GM12872 (cell line): Measurements from ENCODE around the gene CD28.

Experiments
- TF ChIP-seq, protein P1 (sequence below): IDR thresholded peaks from 3 replicates; pipeline ENCODE4 v1.5.1; 2011; ENCODE audit warnings: low read depth, mild to moderate bottlenecking, low read length, moderate library complexity; ENCODE audit not compliant: insufficient read depth

The CD28 gene

DNA sequence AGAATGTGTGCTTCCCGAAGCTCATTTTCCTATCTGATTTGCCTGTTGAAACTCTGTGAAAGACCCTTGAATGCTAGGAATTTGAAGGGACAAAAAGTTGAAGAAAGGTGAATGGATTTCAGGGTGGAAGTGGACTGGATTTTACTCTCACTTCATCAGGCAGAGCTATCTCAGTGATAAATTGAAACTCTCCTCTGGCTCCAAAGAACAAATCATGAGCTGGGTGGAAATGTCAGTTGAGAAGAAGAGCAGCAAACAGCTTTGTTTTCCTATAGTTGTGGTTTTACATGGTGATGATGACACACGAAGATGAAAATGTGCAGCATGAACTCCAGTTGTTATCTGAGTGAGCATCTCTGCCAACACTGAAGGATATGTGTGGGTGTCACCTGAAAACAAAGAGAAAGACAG lies 34.4 kb downstream of the CD28 start:
- TF ChIP-seq, protein P1, sequence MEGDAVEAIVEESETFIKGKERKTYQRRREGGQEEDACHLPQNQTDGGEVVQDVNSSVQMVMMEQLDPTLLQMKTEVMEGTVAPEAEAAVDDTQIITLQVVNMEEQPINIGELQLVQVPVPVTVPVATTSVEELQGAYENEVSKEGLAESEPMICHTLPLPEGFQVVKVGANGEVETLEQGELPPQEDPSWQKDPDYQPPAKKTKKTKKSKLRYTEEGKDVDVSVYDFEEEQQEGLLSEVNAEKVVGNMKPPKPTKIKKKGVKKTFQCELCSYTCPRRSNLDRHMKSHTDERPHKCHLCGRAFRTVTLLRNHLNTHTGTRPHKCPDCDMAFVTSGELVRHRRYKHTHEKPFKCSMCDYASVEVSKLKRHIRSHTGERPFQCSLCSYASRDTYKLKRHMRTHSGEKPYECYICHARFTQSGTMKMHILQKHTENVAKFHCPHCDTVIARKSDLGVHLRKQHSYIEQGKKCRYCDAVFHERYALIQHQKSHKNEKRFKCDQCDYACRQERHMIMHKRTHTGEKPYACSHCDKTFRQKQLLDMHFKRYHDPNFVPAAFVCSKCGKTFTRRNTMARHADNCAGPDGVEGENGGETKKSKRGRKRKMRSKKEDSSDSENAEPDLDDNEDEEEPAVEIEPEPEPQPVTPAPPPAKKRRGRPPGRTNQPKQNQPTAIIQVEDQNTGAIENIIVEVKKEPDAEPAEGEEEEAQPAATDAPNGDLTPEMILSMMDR: no peak

- TF ChIP-seq, protein P1: no peak
Measured at GRCh38 chr2:203741566-203741965, 35.1 kb downstream of the CD28 start.

DNA sequence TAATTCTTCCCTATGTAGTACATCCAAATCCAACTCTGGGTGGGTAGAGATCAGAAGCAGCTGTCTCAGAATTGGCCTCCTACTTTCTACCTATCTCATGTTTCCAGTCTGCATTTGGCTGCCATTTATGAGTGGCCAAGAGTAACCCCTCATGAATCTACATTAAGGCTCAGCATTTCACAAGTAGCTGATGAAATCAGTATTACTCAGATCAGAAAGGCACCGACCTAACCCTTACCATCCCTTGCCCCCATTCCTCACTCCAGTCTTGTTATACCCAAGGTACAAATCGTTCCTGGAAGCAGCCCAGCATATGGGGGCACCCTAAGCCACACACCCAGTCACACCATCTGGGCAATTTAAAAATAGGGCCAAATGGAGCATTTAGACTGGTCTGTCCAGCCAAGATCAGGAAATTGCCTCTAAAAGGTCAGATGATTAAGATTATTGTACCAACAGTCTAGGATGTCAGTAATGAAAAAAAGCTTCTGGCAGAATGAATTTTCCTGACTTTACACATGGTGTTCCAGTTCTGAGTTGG lies 37.1 kb downstream of the CD28 start:
- TF ChIP-seq, protein P1: no peak

- TF ChIP-seq, protein P1: no peak
Measured at GRCh38 chr2:203744091-203744490, 37.7 kb downstream of the CD28 start.

GRCh38 chr2:203745267-203745666 lies 38.8 kb downstream of the CD28 start:
- TF ChIP-seq, protein P1: no peak

DNA sequence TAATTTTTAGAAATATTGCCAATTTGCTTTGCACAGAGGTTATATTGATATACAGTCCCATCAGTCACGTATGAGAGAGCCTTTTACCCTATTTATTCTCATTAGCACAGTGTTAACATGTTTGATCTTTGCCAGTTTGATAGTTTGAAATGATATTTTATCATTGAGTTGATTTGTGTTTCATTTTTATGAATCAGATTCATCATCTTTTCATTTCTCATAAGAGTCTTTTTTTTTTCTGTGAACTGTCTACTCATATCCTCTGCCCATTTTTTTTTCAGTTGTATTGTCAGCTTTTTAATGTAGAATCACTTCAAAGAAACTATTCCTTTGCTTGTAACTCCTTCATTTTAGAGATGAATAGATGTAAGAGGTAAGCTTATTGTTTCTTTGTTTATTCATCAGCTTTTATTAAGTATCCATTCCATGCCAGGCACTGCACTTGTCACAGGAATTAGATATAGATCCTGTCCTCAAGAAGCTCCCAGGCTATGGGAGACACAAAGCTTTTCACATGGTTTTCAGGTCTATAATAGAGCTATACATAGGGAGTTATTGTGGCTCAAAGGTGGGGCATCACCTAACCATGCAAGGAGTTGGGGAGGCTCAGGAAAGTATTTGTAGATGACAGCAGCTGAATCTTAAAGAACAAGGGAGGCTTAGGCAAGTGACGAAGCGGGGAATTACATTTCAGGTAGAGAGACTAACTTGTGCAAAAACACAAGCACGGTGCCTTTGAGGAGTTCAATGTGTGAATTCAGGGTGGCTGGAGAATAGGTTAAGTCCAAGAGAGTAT lies 42.1 kb downstream of the CD28 start:
- TF ChIP-seq, protein P1: no peak

GRCh38 chr2:203750346-203751068 lies 44.1 kb downstream of the CD28 start:
- TF ChIP-seq, protein P1: no peak
